NOMO-1 (cell line): ENCODE data around the gene RWDD1.

Source experiments
- DNase-seq, 2 experiments: peaks; one replicate each; lab custom pipeline; 2025; ENCODE audit not compliant: unreplicated experiment in 2 of 2; lab: John Stamatoyannopoulos, UW

Gene RWDD1

GRCh38 chr6:116557893-116558292, 13.4 kb upstream of the RWDD1 start:
- no peak for DNase-seq

- no peak for DNase-seq
Measured at GRCh38 chr6:116560130-116560529, 11.2 kb upstream of the RWDD1 start.

- DNase-seq = peak; percentile 8 to 67
Measured at GRCh38 chr6:116561377-116562018, 9.8 kb upstream of the RWDD1 start.

- no peak for DNase-seq
Measured at GRCh38 chr6:116562019-116562403, 9.3 kb upstream of the RWDD1 start.

- no peak for DNase-seq
Measured at GRCh38 chr6:116562614-116563013, 8.7 kb upstream of the RWDD1 start.

DNA sequence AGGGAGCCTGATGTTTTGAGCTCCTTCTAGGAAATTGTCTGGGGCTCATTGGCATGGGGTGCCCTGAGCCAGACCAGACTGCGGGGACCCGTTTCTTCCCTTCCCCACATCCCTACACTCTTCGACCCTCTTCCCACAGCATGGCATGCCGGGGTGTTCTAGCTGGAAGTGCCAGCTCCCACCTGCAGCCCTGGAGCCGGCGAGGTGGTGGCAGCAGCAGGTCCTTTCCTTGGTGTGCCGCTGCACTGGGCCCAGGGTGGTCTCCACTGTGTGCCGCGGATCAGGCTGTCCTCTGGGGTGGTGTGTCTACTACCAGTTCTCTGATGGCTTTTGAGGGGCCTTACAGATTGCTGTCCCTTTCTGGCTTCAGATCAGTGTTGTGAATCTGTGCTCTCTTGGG, 7.5 kb upstream of the RWDD1 start:
- DNase-seq = no peak

DNA sequence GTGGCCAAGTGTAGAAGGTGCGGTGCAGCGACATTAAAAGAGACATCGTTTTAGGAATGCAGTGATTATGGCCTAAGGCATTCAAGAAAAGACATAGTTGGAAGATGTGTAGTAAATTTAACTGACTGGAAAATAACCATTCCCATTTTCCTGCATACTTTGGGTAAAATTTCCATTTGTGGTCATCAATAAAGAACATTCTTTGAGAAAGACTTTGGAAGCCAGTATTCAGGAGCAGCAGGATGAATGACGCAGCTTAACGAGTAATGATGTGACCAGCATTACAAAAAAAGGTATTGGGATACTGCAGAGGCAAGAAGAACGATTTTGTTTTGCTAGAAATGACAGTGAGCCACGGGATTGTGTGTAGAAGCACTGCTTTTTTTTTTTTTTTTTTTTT, 7.0 kb upstream of the RWDD1 start:
- no peak for DNase-seq

DNA sequence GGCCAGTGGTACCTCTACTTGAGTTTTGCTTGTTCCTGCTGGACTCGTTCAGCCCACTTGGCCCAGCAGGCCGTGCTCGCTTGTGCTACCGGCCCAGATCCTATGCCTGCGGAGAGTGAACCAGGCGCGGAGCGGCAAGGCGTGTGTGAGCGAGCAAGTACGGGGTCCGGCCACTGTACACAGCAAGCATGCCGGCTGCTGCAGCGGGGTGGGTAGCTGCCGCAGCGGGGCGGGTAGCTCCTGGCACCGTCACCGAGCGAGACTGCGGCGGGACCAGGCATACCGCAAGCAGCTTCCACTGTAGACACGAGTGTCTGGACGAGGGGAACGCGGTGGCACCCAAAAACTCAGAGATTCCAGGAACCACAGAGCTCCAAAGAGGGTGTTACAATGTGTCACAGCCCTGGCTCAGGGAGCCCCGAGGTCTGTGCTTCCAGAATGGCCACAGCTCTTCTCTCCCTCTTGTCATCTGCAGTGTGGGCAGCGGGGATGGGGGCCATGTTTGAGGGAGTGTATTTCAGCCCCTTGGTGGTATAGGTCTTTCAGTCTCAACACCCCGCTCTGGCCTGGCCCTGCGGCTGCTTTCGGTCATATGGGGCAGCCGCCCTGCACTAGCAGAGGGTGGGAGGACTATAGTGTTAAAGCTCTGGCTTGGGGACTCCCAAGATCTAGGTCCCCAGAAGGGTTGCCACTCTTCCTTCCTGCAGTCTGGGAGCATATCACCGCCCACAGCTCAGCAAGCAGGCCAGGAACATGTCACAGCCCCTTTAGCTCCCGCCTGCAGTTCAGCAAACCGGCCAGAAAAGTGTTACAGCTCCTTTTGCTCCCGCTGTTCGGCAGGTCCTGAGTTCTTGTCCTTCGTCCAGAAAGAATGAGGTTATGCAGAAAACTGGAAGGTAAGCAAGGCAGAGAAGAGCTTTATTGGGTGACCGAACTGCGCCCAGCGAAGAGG, 6.1 kb upstream of the RWDD1 start:
- DNase-seq = no peak

- no peak for DNase-seq
Measured at GRCh38 chr6:116568111-116568510, 3.2 kb upstream of the RWDD1 start.

DNA sequence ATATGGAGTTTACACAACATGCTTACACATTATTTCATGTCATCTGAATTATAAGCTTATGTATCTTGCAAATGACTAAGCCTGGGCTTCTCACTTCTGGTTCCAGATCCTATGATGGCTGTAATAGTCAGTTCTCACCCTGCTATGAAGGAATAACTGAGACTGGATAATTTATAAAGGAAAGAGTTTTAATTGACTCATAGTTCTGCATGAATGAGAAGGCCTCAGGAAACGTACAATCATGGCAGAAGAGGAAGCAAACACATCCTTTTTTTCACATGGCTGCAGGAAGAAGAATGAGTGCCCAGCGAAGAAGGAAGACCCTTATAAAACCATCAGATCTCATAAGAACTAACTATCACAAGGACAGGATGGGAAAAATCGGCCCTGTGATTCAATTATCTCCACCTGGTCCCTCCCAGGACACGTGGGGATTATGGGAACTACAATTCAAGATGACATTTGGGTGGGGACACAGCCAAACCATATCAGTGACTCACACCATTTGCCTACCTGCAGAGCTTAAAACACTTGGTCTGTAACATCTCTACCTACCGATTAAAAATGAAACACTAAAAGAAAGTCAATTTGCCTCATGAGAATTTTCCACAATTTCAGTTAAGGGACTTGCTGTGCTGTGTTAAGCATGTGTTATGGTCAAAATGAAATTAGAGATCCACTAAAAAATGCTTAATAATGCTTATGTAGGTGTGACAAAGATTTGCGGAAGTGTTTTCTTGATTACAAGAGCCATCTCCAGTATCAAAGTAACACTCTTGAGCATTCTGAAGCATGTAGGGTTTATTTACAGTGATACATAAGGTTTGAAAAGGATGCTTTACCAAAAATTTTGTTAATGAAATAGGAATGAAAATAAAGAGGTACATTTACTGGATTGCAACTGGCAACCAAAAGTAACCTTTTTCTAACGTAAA, 2.2 kb upstream of the RWDD1 start:
- DNase-seq = peak; percentile 27 to 62

DNA sequence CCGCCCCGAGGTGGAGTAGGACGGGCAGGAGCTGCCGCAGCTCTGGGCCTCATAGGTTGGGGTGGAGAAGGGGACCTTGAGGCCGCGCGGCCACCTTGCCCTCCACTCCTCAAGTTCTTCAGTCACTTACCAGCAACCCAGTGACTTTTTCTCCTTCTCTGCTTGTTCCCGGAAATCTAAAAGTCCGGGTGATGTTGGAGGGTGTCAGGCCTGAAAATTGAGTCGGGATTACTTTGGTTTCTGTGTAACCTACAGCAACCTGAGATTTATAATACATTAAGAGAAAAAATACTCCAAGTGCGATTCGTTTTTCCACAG, 338 bp downstream of the RWDD1 start:
- no peak for DNase-seq

- DNase-seq = peak in 1 of 2 experiments; percentile 24
Measured at GRCh38 chr6:116572162-116572561, 858 bp downstream of the RWDD1 start.

GRCh38 chr6:116575227-116575626, 3.9 kb downstream of the RWDD1 start:
- no peak for DNase-seq

DNA sequence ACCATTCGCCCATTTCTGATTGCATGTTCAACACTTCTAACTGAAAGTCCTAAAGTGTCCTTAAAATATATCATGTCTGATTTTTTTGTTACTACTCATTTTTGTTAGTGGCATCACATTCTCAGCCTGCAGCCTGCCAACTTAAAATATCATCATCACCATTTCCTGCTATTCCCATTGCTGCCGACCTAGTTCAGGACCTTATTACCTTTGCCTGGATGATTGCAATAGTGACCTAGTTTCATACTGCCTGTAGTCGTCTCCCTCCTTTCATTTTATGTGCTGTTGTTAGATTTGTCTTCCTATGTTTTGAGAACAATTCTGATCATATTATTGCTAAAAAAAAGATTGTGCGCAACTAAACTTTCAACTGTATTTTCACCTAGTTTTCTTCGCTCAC, 6.2 kb downstream of the RWDD1 start:
- DNase-seq = no peak

DNA sequence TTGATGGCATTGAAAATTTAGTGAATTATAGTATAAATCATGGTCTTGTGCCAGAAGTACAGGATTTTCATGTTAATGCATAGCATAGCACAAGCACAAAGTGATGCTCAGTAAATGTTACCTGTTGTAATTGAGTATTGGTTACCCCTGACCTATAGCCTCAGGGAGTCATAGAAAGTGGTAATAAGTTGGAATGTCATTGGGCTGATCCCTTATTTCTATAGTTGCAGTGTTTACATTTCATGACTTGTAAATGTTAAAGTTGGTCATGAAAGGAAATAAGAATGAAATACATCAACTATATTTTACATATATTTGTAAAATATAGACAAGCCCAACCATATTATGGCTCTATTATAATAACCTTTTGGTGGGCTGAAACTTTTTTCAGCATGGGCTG, 7.0 kb downstream of the RWDD1 start:
- DNase-seq = no peak

DNA sequence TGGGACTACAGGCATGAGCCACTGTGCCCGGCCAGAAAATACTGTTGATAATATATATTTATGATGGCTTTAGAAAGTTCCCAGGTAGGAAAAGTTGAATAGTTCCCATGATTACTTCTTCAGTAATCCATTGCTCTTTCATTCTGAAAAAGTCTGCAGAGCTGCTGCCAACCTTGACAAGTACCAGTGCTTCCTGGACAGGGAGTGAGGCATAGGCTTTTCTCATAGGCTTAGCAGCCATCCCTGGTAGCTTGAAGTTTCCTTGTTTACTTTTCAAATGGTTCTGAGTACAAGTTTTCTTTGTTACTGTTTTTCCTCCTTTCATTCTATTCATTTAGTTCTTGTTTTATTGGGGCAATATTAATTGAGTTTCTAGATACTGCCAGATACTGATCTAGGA, 7.8 kb downstream of the RWDD1 start:
- no peak for DNase-seq

GRCh38 chr6:116580198-116580597, 8.9 kb downstream of the RWDD1 start:
- DNase-seq = no peak

- DNase-seq = no peak
Measured at GRCh38 chr6:116586276-116586675, 15.0 kb downstream of the RWDD1 start.

GRCh38 chr6:116586738-116587137, 15.4 kb downstream of the RWDD1 start:
- no peak for DNase-seq

GRCh38 chr6:116595247-116595646, 23.9 kb downstream of the RWDD1 start:
- DNase-seq = no peak

DNA sequence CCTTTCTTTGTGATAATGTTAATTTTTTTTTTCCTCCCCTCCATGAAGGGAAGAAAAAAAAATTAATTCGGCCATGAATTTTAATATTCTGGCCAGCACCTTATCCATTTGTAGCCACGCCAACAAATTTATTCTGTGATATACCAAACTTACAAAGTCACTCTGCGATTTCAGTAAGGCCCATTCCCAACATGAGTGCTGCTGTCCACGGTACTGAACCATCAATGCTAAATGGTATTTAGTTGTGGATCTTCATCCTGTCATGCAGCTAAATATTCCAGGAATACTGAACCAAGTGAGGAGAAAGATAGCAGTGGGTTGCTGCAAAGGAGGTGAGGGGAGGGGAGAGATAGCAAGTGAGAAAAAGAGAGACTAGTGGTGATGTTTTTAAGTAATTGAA, 25.5 kb downstream of the RWDD1 start:
- no peak for DNase-seq
